RWPE1 (cell line): ENCODE data around the gene CX3CL1.

Experiments
- CTCF ChIA-PET: fragments of 350-600 bp; sonication (Branson Sonifier 250); formaldehyde crosslinking; extraction: SDS; loops from one replicate; lab custom pipeline; 2021; lab: Yijun Ruan, JAX
- POLR2A ChIA-PET: fragments of 400-600 bp; formaldehyde crosslinking; extraction: SDS; loops from one replicate; lab custom pipeline; 2020; ENCODE audit warnings: antibody characterized with exemption; ENCODE audit not compliant: low non-redundant PET; lab: Yijun Ruan, JAX
- DNase-seq: peaks from one replicate; pipeline ENCODE4 v3.0.0; 2012; ENCODE audit warnings: low spot score
- H3K27ac ChIP-seq: fragments of 450-650 bp; 2 replicates; pipeline ENCODE4 v1.5.1; 2017
- CTCF ChIP-seq: fragments of 450-650 bp; conservative IDR thresholded peaks from 2 replicates; pipeline ENCODE4 v1.5.1; 2017; ENCODE audit warnings: low read depth, mild to moderate bottlenecking

The CX3CL1 gene

GRCh38 chr16:57416084-57416483 is 43.8 kb downstream of the CX3CL1 start:
- no peak for TF ChIP-seq CTCF
- ChIA-PET CTCF (interaction anchor here (0.7 to 5.5 kb wide), 6 partner anchors 11 to 314 kb away, joined by 3 to 67 read pairs (median 4); partner anchors contain the start of gene CCL17), POLR2A (no interaction called here)
- no peak for DNase-seq
- H3K27ac ChIP-seq: no peak overlapping the region

- TF ChIP-seq CTCF: no peak
- ChIA-PET POLR2A (no interaction called here), CTCF (interaction anchor here (0.7 to 5.5 kb wide), 4 partner anchors 99 to 231 kb away, joined by 3 to 67 read pairs (median 6); no protein-coding TSS in a partner anchor)
- H3K27ac ChIP-seq: no peak overlapping the region
- no peak for DNase-seq
These were observed 47.2 kb downstream of the CX3CL1 start for GRCh38 chr16:57419506-57419905.

DNA sequence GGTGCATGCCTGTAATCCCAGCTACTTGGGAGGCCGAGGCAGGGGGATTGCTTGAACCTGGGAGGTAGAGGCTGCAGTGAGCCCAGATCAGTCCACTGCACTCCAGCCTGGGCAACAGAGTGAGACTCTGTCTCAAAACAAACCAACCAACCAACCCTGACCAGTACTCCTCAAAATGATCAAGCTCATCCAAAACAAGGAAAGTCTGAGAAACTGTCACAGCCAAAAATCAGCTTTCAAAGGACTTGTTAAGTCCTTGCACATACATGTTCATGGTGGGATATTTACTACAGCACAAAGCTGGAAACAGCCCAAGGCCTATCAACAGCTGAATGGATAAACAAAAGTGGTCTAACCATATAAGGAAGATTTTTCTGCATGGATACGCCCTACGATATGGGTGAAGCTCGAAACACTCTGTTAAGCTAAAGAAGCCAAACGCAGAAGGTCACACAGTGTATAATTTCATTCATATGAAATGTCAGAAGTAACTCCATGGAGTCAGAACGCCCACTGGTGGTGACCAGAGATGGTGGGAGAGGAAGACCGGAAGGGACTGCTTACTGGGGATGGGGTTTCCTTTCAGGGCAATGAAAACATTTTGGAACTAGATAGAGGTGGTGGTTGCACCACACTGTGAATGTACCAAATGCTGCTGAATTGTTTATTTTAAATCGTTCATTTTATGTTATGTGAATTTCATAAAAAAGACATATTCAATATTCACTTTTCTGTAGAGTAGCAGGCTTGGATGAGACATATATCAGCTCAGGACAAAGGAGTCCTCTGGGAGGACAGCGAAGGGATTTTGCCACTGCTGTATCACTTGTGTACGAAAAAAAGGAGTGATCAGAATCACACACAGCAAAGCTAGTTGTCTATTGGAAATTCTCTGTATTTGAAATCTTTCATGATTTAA is 50.0 kb downstream of the CX3CL1 start:
- ChIA-PET CTCF (interaction anchor here (0.5 to 1.8 kb wide), 9 partner anchors 10 to 1093 kb away, joined by 3 to 11 read pairs (median 4); no protein-coding TSS in a partner anchor), POLR2A (no interaction called here)
- no peak overlapping the region for H3K27ac ChIP-seq
- peak; percentile 60 for TF ChIP-seq CTCF
- peak; percentile 30 for DNase-seq

DNA sequence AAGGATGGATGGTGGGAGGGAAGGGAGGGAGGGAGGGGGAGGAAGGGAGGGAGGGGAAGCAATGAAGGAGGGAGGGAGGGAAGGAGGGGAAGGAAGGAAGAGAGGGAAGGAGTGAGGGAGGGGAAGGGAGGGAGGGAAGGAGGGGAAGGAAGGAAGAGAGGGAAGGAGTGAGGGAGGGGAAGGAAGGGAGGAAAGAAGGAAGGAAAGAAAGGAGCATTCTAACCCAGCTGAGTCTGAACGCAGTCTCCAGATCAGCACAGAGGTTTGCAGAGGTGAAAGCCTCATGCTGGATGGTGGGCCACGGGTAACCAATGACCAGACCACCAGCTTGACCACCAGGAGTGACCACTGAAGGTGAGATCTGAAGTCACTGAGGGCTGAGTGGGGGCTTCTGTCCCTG is 50.9 kb downstream of the CX3CL1 start:
- ChIA-PET CTCF (interaction anchor here (0.6 to 1.8 kb wide), 3 partner anchors 14 to 123 kb away, joined by 3 to 11 read pairs (median 4); no protein-coding TSS in a partner anchor), POLR2A (no interaction called here)
- DNase-seq: no peak
- H3K27ac ChIP-seq: no peak overlapping the region
- TF ChIP-seq CTCF: no peak

GRCh38 chr16:57424583-57424982 is 52.3 kb downstream of the CX3CL1 start:
- ChIA-PET CTCF (no interaction called here), POLR2A (no interaction called here)
- no peak for TF ChIP-seq CTCF
- no peak for DNase-seq
- H3K27ac ChIP-seq: no peak overlapping the region

DNA sequence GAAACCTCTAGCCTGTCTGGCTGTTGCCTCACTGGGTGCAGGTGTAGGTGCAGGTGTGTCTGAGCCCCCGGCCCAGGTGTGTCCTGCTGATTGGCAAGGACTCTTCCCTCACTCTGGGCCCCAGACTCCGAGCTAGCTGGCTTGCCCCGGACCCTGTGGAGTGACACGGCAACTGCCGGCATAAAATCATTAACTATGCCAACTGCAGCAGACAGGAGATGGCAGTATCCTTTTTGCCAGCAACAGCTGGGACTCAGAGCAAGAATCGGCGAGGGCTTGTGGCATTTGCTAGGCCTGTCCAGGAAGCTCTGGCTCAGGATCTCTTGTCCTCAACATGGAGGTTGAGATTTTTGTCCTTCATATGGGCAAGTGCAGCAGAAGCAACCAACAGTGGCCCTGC is 54.1 kb downstream of the CX3CL1 start:
- ChIA-PET POLR2A (no interaction called here), CTCF (interaction anchor here (0.6 to 0.7 kb wide), 2 partner anchors 15 to 178 kb away, joined by 3 read pairs; no protein-coding TSS in a partner anchor)
- H3K27ac ChIP-seq: peak overlapping the region; percentile 20; the same call in 1 of the 2 replicates
- TF ChIP-seq CTCF: no peak
- DNase-seq: no peak
